Stimulated activated CD8-positive, alpha-beta memory T cell treated with anti-CD3 and anti-CD28 coated beads, Interleukin-7, amount 100 ng/mL, for 24 hours (primary cell): ENCODE measurements around the gene CCDC88C.
"Not testable (repeated sequence)": the region's sequence is repeated elsewhere in the genome, so short reads cannot be mapped to it uniquely, and the experiment has no call there.

ENCODE experiments used
- DNase-seq: peaks from one replicate; pipeline ENCODE4 v3.0.0-alpha.2; 2020; ENCODE audit warnings: low read depth

CCDC88C gene

GRCh38 chr14:91264151-91265150, 153.2 kb downstream of the CCDC88C start:
- DNase-seq = no peak

GRCh38 chr14:91263329-91263728, 154.3 kb downstream of the CCDC88C start:
- no peak for DNase-seq

GRCh38 chr14:91261986-91262549, 155.6 kb downstream of the CCDC88C start:
- DNase-seq = no peak

GRCh38 chr14:91261115-91261514, 156.5 kb downstream of the CCDC88C start:
- no peak for DNase-seq

- no peak for DNase-seq
These were observed 158.7 kb downstream of the CCDC88C start for GRCh38 chr14:91258876-91259275.

GRCh38 chr14:91258011-91258618, 159.5 kb downstream of the CCDC88C start:
- DNase-seq = no peak

GRCh38 chr14:91257328-91258010, 160.2 kb downstream of the CCDC88C start:
- DNase-seq = no peak

GRCh38 chr14:91256661-91257060, 161.0 kb downstream of the CCDC88C start:
- no peak for DNase-seq

GRCh38 chr14:91255026-91255695, 162.5 kb downstream of the CCDC88C start:
- no peak for DNase-seq

GRCh38 chr14:91254461-91254860, 163.2 kb downstream of the CCDC88C start:
- no peak for DNase-seq

- no peak for DNase-seq
These were observed 163.8 kb downstream of the CCDC88C start for GRCh38 chr14:91253795-91254323.

GRCh38 chr14:91252871-91253794, 164.5 kb downstream of the CCDC88C start:
- DNase-seq = no peak

- no peak for DNase-seq
These were observed 166.7 kb downstream of the CCDC88C start for GRCh38 chr14:91250912-91251311.

GRCh38 chr14:91249841-91250616, 167.6 kb downstream of the CCDC88C start:
- DNase-seq = no peak

GRCh38 chr14:91246051-91246852, 171.4 kb downstream of the CCDC88C start:
- DNase-seq = no peak

- DNase-seq = not testable (repeated sequence)
These were observed 172.0 kb downstream of the CCDC88C start for GRCh38 chr14:91245616-91246015.

GRCh38 chr14:91245029-91245428, 172.6 kb downstream of the CCDC88C start:
- no peak for DNase-seq

- DNase-seq = no peak
These were observed 173.1 kb downstream of the CCDC88C start, which contains the start of gene GPR68 for GRCh38 chr14:91244501-91244901. TSS of gene GPR68 (minus strand) at chr14:91244704. CDS start at chr14:91235050, 9,654 bp downstream.

GRCh38 chr14:91243074-91243471, 174.5 kb downstream of the CCDC88C start:
- DNase-seq = no peak
